HG02588 (cell line): ENCODE data around the gene CRYZL1.

ENCODE experiments used
- ATAC-seq: cut with Tn5 transposase; IDR thresholded peaks from one replicate; pipeline ENCODE4 v1.9.1; 2021; ENCODE audit warnings: mild to moderate bottlenecking, moderate library complexity; ENCODE audit not compliant: unreplicated experiment

The CRYZL1 gene

GRCh38 chr21:33662046-33662445 lies 20.5 kb upstream of the CRYZL1 start:
- ATAC-seq = no peak

GRCh38 chr21:33661146-33661545 lies 19.6 kb upstream of the CRYZL1 start:
- no peak for ATAC-seq

- ATAC-seq = no peak
Observed at GRCh38 chr21:33660406-33660805, 18.9 kb upstream of the CRYZL1 start.

DNA sequence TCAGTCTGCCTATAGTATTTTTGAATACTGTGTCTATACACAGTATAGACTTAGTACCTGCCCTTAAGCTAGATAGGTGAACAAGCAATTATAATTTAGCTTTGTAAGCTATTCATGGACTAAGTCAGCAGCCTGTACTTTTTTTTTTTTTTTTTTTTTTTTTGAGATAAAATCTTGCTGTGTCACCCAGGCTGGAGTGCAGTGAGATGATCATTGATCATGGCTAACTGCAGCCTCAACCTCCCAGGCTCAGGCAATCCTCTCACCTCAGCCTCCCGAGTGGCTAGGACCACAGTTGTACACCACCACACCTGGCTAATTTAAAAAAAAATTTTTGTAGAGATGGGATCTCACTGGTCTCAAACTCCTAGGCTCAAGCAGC lies 18.0 kb upstream of the CRYZL1 start:
- ATAC-seq = no peak

DNA sequence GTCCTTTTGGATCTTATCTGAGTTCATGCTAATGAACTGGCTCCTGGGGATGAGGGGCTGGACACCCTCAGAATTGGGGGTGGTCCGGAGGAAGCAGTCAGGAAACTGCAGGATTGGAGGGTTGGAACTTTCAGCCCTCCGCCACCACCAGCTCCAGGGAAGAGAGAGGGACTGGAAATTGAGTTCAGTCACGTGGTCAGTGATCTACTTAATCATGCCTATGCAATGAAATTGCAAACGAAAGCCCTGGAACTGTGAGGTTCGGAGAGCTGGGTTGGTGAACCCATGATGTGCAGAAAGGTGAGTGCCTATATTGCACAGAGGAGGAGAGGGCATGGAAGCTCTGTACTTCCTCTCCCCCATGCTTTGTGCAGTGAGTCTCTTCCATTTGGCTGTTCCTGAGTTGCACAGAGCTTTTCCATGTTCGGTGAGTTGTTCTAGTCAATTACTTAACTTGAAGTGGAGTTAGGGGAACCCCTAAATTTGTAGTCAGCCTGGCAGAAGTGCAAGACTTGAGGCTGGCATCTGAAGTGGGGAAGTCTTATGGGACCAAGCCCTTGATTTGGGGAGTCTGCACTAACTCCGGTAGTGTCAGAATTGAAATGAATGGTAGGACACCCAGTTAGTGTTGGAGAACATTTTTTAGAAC lies 17.5 kb upstream of the CRYZL1 start:
- ATAC-seq = no peak

DNA sequence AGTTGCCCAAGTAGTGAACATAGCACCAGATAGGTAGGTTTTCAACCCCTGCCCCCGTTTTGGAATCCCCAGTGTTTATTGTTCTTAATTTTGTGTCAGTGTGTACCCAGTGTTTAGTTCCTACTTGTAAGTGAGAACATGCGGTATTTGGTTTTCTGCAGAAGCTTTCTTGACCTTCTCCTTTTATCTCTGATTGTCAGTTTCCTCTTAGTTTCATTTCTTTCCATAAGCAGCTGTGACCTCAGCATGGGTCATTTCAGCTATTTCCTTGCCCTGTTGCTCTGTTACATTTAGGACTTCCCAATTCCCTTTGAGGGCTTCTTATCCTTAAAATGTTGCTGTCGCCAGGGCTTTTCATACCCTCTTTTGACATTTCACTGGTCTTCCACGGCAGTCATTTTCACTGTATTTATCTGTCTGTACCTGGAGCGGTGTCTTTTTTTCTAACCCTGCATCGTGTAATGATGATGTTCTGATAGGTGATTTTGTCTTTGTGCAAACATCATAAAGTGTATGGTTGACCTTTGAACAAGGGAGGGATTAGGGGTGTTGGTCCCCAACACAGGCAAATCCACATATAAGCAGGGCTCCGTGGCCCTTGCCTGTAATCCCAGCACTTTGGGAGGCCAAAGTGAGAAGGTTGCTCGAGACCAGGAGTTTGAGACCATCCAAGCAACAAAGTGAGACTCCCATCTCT lies 15.7 kb upstream of the CRYZL1 start:
- no peak for ATAC-seq

DNA sequence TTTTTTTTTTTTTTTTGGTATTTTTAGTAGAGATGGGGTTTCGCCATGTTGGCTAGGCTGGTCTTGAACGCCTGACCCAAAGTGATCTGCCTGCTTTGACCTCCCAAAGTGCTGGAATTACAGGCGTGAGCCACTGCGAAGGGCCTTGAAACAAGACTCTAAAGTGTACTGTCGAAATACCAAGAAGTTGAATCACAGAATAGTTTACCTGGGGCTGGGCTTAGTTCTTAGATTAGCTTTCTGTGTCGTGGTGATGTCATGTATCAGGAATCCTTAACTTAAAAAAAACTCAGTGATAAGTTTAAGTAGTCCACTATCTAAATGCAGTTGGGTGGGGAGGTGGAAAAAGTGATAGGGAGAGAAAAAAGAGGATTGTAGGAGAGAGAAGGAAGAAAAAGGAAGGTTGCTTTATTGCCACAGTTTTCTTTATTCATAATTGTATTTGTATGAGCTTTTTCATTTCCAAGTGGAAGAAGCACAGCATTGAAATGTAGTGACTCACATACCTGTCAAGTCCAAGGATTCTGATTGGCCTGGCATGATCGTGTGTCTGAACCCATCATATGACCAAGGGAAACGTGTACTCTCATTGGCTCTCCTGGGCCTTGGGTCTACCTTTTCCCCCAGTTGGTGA lies 14.2 kb upstream of the CRYZL1 start:
- ATAC-seq = no peak

- ATAC-seq = no peak
Observed at GRCh38 chr21:33654412-33654811, 12.9 kb upstream of the CRYZL1 start.

DNA sequence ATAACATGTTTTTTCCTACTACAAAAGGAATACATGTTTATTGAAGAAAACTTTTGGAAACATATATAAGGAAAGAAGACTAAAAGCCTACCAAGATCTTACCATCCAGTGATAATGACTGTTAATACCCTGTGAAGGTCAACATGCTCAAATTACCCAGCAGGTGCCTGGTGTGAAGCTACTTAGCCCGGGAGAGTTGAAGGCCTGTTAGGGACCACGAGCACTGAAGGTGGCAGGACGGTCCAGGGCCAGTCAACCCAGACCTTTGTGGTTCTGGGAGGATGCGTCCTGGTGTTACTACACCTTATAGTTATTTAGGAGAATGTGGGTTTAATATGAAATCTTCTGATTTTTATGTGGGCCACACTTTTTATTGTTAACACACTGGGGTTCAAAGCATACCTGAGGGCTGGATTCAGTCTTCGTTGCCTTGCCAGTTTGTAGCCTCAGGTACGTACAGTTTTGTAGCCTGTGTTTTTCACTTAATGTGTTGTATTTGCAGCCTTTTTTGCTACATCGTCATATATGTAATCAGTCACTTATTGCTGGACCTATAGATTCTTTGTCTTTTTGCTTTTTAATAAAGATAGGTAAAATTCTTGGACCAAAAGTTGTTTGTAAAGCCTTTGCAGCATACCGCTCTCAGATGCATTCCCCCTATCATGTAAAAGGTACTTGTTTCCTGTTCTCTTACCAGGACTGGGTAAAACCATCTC lies 10.6 kb upstream of the CRYZL1 start:
- no peak for ATAC-seq

DNA sequence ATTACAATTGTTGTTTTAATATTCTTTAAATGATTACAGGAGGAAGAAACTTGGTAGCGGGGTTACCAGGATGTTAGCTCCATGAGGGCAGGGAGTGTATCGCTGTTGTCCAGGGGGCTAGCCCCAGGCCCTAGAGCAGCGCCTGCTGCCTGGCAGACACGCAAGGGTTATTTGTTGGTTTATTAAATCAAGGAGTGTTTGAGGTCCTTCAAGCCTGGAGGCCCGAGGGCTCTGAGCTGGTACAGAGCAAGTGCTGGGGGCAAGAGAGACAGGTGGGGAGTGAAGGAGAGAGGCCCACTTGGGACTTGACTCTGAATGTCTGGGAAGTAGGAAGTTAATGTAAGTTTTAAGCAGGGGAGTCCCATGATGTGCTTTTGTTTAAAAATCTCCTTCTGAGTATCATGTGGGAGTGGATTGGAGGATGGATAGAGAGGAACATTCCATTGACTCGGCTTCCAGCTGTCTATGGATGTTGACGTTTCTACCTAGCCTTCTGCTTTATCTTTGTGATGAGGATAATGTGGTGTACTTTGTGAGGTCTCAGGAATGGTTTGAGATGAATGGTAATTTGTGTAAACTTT lies 9.5 kb upstream of the CRYZL1 start:
- no peak for ATAC-seq

DNA sequence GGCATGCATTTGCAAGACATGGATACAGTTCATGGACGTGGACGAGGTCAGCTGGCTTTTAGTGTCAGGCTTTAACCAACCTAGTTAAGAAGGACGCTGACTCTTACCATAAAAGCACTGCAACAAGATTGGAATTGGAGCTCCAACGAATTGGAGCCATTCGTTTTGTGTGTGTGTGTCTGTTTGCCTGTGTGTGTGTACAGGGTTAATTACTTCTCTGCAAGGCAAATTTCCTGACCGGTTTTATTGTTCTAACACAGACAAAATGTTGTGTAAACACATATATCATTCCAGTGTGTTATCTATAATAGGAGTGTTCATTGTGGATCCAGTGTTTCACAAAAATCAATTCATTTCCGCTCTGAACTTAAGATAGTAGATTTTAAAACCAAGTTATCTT lies 8.7 kb upstream of the CRYZL1 start:
- ATAC-seq = no peak

GRCh38 chr21:33648555-33648954 lies 7.0 kb upstream of the CRYZL1 start:
- no peak for ATAC-seq

- no peak for ATAC-seq
Observed at GRCh38 chr21:33647587-33647986, 6.0 kb upstream of the CRYZL1 start.

GRCh38 chr21:33645730-33646129 lies 4.2 kb upstream of the CRYZL1 start:
- no peak for ATAC-seq

DNA sequence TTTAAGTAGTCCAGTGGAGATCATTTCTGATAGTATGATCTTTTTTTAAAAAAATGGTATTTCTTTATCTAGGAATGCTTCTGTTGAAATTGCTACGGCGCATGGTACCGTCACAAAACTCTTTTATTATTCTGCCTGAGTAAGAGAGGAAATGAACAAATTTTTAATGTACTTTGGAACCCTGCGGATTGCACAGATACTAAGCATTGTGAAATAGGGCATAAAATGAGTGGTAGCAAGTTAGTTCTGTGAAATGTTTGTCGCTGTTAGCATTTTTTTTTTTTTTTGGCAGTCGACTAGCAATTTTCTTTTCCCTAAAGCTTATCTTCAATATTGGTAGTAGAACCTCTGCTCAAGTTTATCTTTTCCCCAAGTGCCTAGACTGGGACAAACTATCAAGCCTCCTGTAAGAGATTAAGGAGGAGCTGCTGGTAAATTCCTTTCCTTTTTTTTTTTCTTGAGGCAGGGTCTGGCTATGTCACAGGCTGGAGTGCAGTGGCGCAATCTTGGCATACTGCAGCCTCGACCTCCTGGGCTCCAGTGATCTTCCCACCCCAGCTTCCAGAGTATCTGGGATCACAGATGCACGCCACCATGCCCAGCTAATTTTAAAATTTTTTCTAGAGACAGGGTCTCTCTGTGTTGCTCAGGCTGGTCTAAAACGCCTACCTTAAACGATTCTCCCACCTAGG lies 3.0 kb upstream of the CRYZL1 start:
- no peak for ATAC-seq

- ATAC-seq = no peak
Observed at GRCh38 chr21:33643658-33644311, 2.2 kb upstream of the CRYZL1 start.

GRCh38 chr21:33642896-33643657 lies 1.5 kb upstream of the CRYZL1 start:
- no peak for ATAC-seq

DNA sequence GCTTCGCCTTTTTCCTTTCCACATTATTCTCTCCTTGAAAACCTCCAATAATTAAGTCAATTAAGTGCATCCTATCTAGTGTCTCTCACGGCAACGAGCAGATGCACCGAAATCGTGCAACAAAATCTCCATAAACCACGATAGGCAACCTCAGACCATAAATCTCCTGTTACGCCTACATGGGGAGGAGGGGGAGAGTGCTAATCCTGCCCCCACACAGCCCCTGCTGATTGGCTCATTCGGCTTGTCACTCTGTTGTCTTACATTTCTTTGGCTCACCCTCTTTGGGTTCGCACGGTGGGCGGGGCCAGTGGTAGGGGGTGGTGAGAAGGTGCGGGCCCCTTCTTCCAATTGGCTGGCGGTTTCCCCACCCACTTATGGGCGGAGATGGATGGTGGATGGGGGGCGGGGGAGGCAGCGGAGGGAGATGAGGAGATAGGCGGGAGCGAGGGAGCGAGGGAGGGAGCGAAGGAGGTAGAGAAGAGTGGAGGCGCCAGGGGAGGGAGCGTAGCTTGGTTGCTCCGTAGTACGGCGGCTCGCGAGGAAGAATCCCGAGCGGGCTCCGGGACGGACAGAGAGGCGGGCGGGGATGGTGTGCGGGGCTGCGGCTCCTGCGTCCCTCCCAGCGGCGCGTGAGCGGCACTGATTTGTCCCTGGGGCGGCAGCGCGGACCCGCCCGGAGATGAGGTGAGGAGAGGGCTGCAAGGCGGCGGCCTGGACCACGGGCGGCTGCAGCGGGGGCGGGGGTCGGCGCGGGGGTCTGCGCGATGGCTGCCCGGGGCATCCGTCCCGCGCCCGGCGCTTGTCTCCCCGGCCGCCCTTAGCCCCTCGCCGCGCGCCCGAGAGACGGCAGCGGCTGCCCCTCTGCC lies 720 bp upstream of the CRYZL1 start, which contains the start of gene ITSN1:
ITSN1 (plus strand) TSS at position 475 of the 869 bp plus-strand sequence. CDS start 76,328 bp downstream, outside the sequence.
- peak; percentile 80 for ATAC-seq
